Measurements from ENCODE around the gene CDCA7L. TPM values are rescaled to one million over a fixed set of nuclear protein-coding genes. Genes with fewer than 3 reads are reported as not detected.

Gene CDCA7L
- 59.9 and 78.4 TPM in 2 replicates for total RNA-seq (2014; rRNA removed)
- Bru-seq, nascent RNA = percentile 82 among the genes with signal in this experiment
- BruChase-seq, experiment 1, labeled RNA remaining after a 6-hour chase = percentile 71 among the genes with signal in this experiment
- BruChase-seq, experiment 2, labeled RNA remaining after a 2-hour chase = percentile 76 among the genes with signal in this experiment
- long read RNA-seq, transcript CDCA7L-202 (9 exons, 1,830 nt) = minor isoform, 34 of 269 reads
- long read RNA-seq, transcript CDCA7L-203 (10 exons, 3,066 nt) = major isoform, 110 of 269 reads
- long read RNA-seq, partial matches to known transcripts = 7 of 269 reads
- long read RNA-seq, other reads (novel, unspliced or antisense) = 116 of 269 reads

- Histone ChIP-seq H4K20me1 (ENCODE audit: low read length) (peaks cover 20% of the 10 kb centered on the region; the same call in 1 of the 2 replicates), H3K4me2 (ENCODE audit: low read length) (peak within 1 kb of the TSS; percentile 98), H3K9me3 (ENCODE audit: low read length) (no peaks in the 10 kb centered on the region), H3K27me3 (ENCODE audit: low read length) (no peaks in the 10 kb centered on the region), H3K4me3 (ENCODE audit: low read length) (peak within 1 kb of the TSS; percentile 97), H2AFZ (ENCODE audit: low read length) (peak within 1 kb of the TSS; percentile 81), H3K9ac (ENCODE audit: low read length) (peak within 1 kb of the TSS; percentile 90), H3K36me3 (ENCODE audit: low read depth, low read length) (no peaks in the 10 kb centered on the region), H3K9me2 (replicated peaks; ENCODE audit: low read length) (no peaks in the 10 kb centered on the region), H3K4me1 (ENCODE audit: insufficient read depth, low read length) (peaks cover 43% of the 10 kb centered on the region), H3K79me2 (ENCODE audit: low read length) (peaks cover 47% of the 10 kb centered on the region), H3K27ac (ENCODE audit: low read length) (peak within 1 kb of the TSS; percentile 76), H3F3A (ENCODE audit: low read length, unreplicated experiment) (no peaks in the 10 kb centered on the region)
- no TSS peak for BruUV-seq (replicated peaks)
- ChIA-PET CTCF (no interaction called here), POLR2A (ENCODE audit: unreplicated experiment) (interaction anchor here (0.6 to 0.7 kb wide), 5 partner anchors 16 to 772 kb away, joined by 3 to 4 read pairs (median 3); no protein-coding TSS in a partner anchor)
- DNase-seq (peak; percentile 75), ATAC-seq (peak; percentile 75)
- TF ChIP-seq CTCF (conservative IDR thresholded peaks at IDR 0.05; ENCODE audit: low read depth, low read length) (no peak), EZH2phosphoT487 (IDR thresholded peaks at IDR 0.05; ENCODE audit: borderline replicate concordance, low read length) (no peak), EZH2 (IDR thresholded peaks at IDR 0.05; ENCODE audit: low read length, unreplicated experiment) (no peak)
- intact Hi-C loops (cut with micrococcal nuclease) = loop anchor here (1.0 to 5.0 kb wide), 3 partner anchors 16 to 552 kb away; partner anchors contain the start of gene SP4
Observed at GRCh38 chr7:21945454-21946221, at the start of gene CDCA7L. CDCA7L (minus strand) TSS chr7:21945899; CDS start chr7:21945804, 95 bp downstream.

GRCh38 chr7:21986096-21986495 lies 40.4 kb upstream of the CDCA7L start:
- ChIA-PET POLR2A (ENCODE audit: unreplicated experiment) (no interaction called here), CTCF (no interaction called here)
- no peaks in the 10 kb centered on the region for H3K4me1 ChIP-seq (ENCODE audit: insufficient read depth, low read length)
- H3K9ac ChIP-seq (ENCODE audit: low read length) = no peak overlapping the region
- H3K4me3 ChIP-seq (ENCODE audit: low read length) = no peak overlapping the region
- H3K27ac ChIP-seq (ENCODE audit: low read length) = no peak overlapping the region
- no peaks in the 10 kb centered on the region for H3F3A ChIP-seq (ENCODE audit: low read length, unreplicated experiment)
- H3K9me2 ChIP-seq (replicated peaks; ENCODE audit: low read length) = no peaks in the 10 kb centered on the region
- H2AFZ ChIP-seq (ENCODE audit: low read length) = no peak overlapping the region
- no peaks in the 10 kb centered on the region for H3K79me2 ChIP-seq (ENCODE audit: low read length)
- no TSS peak for BruUV-seq (replicated peaks)
- DNase-seq = no peak
- no peak for ATAC-seq
- H3K9me3 ChIP-seq (ENCODE audit: low read length) = no peaks in the 10 kb centered on the region
- H3K27me3 ChIP-seq (ENCODE audit: low read length) = peaks cover 13% of the 10 kb centered on the region; the same call in 1 of the 2 replicates
- no peaks in the 10 kb centered on the region for H4K20me1 ChIP-seq (ENCODE audit: low read length)
- intact Hi-C loops (cut with micrococcal nuclease) = no loop called here
- H3K4me2 ChIP-seq (ENCODE audit: low read length) = no peak overlapping the region
- H3K36me3 ChIP-seq (ENCODE audit: low read depth, low read length) = no peaks in the 10 kb centered on the region
- TF ChIP-seq CTCF (conservative IDR thresholded peaks at IDR 0.05; ENCODE audit: low read depth, low read length) (no peak), EZH2phosphoT487 (IDR thresholded peaks at IDR 0.05; ENCODE audit: borderline replicate concordance, low read length) (no peak), EZH2 (IDR thresholded peaks at IDR 0.05; ENCODE audit: low read length, unreplicated experiment) (no peak)

All from PC-3 (cell line).